Glomerular endothelial cell (primary cell): ENCODE measurements around the gene PLD3. TPM values are rescaled to one million over a fixed set of nuclear protein-coding genes. Genes with fewer than 3 reads are reported as not detected.
A peak's percentile ranks its signal among the peaks of the same experiment; 100 is the strongest.

Experiments
- DNase-seq: peaks from one replicate; pipeline ENCODE4 v3.0.0-alpha.2; 2011; ENCODE audit warnings: low read depth, low spot score; ENCODE audit errors: extremely low read depth
- total RNA-seq: library from RNA; depleted of rRNA; stranded (reverse); fragments of >200 nt; gene quantifications from 2 replicates; pipeline ENCODE4 v1.2.3, GENCODE V29; 2015

The PLD3 gene
- 505 and 567 TPM in 2 replicates for total RNA-seq

DNA sequence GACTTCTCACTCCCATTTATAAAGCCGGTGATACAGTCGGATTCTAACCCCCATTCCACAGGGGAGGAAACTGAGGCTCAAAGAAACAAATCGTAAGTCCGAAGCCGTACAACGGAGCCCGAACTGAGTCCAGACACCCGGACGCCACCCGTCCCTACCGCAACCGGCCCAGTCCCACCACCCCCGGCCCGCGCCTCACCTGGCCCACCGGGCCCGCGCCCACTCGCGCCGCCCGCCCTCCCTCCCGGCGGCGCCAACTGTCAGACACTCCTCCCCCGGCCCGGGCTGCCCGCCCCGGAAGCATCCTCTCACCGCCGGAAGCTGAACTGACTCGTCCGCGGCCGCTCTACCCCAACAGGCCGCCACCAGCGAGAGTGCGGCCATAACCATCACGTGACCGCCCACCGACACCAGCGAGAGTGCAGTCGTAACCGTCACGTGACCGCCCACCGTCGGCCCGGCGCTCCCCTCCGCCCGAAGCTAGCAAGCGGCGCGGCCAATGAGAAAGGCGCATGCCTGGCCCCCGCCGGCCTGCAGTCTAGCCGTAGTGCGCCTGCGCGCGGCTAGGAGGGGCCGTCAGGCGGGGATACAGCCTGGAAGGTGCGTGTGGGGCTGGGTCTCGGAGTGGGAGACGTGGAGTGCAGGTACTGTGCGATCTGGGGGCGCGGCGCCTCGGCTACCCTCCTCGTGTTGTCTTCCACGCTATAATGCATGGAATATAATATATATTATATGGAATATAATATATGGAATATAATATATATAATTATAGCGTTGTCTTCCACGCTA, at the start of gene PLD3, which contains the start of gene C19orf47:
TSS of gene PLD3 (plus strand) at position 571 of the 789 bp plus-strand sequence. CDS start 17,789 bp downstream, outside the sequence.
TSS of gene C19orf47 (minus strand) at position 273 of the 789 bp plus-strand sequence. CDS start 6,540 bp downstream, outside the sequence.
- peak; percentile 68 for DNase-seq

- no peak for DNase-seq
Measured at GRCh38 chr19:40300668-40301067, 47.8 kb upstream of the PLD3 start.

- no peak for DNase-seq
Measured at GRCh38 chr19:40302224-40303011, 46.1 kb upstream of the PLD3 start.

DNA sequence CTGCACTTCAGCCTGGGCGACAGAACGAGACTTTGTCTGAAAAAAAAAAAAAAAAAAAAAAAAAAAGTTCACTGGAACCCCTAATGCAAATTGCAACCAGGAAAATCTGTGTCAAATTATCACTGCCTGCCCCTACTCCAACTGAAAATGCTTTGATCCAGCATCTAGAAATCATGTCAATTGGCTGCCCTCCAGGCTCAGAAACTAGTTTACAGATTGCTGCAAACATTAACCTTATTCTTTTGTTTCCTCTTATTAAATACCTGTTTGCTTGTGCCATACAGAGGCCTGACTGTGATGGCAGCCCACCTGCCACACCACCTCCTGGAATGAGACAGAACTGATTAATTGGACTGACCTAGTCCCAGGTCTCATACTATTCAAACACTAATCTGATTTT, 44.7 kb upstream of the PLD3 start:
- DNase-seq, result no peak

DNA sequence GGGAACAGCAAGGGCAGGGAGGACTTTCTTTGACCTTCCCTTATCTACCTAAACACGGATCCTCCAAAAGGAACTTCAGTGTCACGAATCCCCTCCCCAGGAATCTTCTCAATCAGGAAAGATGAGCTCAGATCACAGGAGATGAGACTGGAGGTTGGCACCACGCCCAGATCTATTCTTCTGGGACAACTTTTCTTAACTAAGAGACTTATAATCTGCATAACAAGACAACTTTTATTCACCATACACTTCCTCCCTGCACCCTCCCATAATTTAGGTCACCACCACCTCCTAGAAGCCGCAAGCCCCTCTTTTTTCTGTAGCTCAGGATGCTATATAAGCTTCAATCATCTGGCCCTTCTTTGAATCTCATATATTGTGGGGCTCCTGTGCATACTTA, 44.2 kb upstream of the PLD3 start:
- no peak for DNase-seq

GRCh38 chr19:40305403-40305802, 43.1 kb upstream of the PLD3 start:
- DNase-seq, result peak; percentile 52

DNA sequence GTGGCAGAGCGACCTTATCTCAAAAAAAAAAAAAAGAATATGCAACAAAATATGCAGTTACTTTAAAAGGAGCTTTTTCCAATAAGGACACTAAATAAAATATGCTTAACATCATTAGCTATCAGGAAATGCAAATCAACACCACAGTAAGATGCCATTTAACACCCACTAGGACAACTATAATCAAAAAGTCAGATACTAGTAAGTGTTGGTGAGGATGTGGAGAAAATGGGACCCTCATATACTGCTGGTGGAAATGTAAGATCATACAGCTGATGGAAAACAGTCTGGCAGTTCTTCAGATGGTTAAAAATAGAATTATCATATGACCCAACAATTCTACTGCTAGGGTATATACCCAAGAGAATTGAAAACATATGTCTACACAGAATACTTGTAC, 38.8 kb upstream of the PLD3 start:
- DNase-seq, result no peak

- no peak for DNase-seq
Measured at GRCh38 chr19:40312533-40312932, 36.0 kb upstream of the PLD3 start.

DNA sequence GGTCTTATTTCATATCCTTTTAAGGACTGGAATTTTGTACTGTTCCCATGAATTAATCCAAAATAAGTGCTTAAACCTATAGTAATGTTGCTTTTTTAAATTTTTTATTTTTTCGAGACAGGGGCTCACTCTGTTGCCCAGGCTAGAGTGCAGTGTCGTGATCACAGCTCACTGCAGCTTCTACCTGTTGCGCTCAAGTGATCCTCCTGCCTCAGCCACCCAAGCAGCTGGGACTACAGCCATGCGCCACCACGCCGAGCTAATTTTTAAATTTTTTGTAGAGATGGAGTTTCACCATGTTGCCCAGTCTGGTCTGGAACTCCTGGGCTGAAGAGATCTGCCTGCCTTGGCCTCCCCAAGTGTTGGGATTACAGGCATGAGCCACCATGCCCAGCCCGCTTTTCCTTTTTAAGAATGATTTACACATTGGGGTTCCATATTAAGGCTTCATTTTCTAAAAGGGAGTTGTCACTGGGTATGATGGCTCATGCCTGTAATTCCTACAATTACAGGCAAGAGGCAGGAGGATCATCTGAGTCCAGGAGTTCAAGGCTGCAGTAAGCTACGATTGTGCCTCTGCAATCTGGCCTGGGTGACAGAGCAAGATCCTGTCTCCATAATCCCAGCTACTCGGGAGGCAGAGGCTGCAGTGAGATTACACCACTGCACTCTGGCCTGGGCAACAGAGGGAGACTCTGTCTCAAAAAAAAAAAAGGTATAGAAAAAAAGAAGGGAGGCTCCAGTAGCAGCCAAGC, 35.1 kb upstream of the PLD3 start:
- no peak for DNase-seq

- DNase-seq, result no peak
Measured at GRCh38 chr19:40314656-40315055, 33.8 kb upstream of the PLD3 start.

- no peak for DNase-seq
Measured at GRCh38 chr19:40315812-40316470, 32.6 kb upstream of the PLD3 start.

- no peak for DNase-seq
Measured at GRCh38 chr19:40317338-40317737, 31.2 kb upstream of the PLD3 start.

GRCh38 chr19:40320558-40320935, 27.9 kb upstream of the PLD3 start:
- DNase-seq, result no peak

GRCh38 chr19:40321076-40321475, 27.4 kb upstream of the PLD3 start:
- DNase-seq, result no peak

GRCh38 chr19:40321566-40322270, 26.8 kb upstream of the PLD3 start:
- DNase-seq, result no peak

- no peak for DNase-seq
Measured at GRCh38 chr19:40322271-40322610, 26.3 kb upstream of the PLD3 start.

DNA sequence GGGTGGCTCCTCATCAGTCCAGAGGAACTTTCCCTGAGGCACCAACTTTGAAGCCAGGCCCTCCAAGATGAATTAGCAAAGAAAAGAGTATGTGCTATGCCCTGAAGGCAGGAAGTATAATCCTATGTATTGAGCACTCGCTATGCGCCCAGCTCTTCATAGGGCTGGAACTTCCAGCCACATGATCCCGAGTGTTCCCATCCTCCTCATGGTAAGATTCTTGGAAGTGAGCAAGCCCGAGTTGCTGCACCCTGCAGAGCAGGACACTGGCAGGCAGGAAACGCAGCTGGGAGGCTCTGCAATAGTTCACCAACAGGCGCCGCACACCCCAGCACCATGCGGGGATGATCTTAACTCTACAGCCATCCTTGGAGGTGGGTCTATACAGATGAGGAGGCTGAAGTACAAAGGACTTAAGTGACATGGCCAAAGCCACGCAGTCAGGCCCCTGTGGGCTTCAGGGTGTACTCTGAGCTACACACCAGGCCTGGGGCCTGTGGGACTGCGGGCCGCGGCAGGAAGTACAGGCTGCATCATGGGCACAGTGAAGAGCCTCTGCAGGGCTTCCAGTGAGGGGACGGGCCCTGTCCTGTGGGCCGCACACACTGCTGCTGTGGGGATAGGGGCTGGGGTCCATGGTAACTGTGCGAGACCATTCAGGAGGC, 25.4 kb upstream of the PLD3 start:
- DNase-seq, result no peak

GRCh38 chr19:40323705-40324104, 24.8 kb upstream of the PLD3 start:
- DNase-seq, result no peak

- no peak for DNase-seq
Measured at GRCh38 chr19:40326201-40326600, 22.3 kb upstream of the PLD3 start.

DNA sequence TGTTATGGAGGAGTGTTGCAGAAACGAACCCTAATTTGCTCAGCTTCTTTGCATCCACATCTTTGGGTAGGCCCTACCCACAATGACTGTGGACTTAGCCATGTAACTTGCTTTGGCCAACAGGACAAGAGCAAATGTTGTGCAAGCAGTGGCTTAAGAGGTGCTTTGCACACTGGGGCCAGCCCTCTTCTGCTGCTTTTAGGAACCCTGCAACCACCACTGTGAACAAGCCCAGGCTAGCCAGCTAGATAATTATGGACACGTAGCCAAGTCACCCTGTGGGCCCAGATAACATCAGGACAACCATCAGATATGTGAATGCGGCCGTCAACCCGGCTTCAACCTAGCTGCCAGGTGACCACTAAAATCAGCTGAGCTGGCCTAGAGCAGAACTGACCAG, 17.4 kb upstream of the PLD3 start:
- no peak for DNase-seq
